Peyer's patch (tissue), 4 donors: Measurements from ENCODE around the gene C12orf57.
A peak's percentile ranks its signal among the peaks of the same experiment; 100 is the strongest.

ENCODE experiments used
- CTCF ChIP-seq, 6 experiments: fragments of 450-650 bp in 4 of 6; fragments of 200-600 bp in 2 of 6; sonication (generic) in 1 of 6; IDR thresholded peaks; one replicate each; pipeline ENCODE4 v1.5.1; 2017 to 2019; ENCODE audit warnings: antibody characterized with exemption in 6 of 6, mild to moderate bottlenecking in 3 of 6, moderate library complexity in 1 of 6
- POLR2A ChIP-seq, 2 donors: fragments of 450-650 bp; IDR thresholded peaks; one replicate each; pipeline ENCODE4 v1.5.1; 2017; ENCODE audit warnings: antibody characterized with exemption in 2 of 2, mild to moderate bottlenecking in 2 of 2, moderate library complexity in 2 of 2

GRCh38 chr12:6943722-6944380 lies at the start of gene C12orf57, which contains the start of gene RNU7-1:
- TF ChIP-seq CTCF (IDR thresholded peaks at IDR 0.05), result peak in 1 of 6 experiments; percentile 7
- peak; percentile 86 to 97 for TF ChIP-seq POLR2A (IDR thresholded peaks at IDR 0.05)
